HCT116 (cell line): ENCODE data around the gene FNBP1L.

ENCODE experiments used
- ATF3 ChIP-seq: IDR thresholded peaks from 2 replicates; pipeline ENCODE4 v1.6.1; 2012
- CEBPB ChIP-seq: IDR thresholded peaks from 2 replicates; pipeline ENCODE4 v1.6.1; 2012; ENCODE audit warnings: low read depth
- CTCF ChIP-seq, 3 experiments: fragments of 200-600 bp in 1 of 3; sonication (generic) in 1 of 3; IDR thresholded peaks in 2 of 3; conservative IDR thresholded peaks in 1 of 3; 2 replicates each; pipeline ENCODE4 v1.5.1; 2012 to 2017; ENCODE audit warnings: low read depth in 2 of 3, low read length in 2 of 3, antibody characterized with exemption in 1 of 3, borderline replicate concordance in 1 of 3, control low read depth in 1 of 3, mild to moderate bottlenecking in 1 of 3, mixed read lengths in 1 of 3, mixed run types in 1 of 3, moderate library complexity in 1 of 3; ENCODE audit not compliant: insufficient read depth in 1 of 3
- EGR1 ChIP-seq: IDR thresholded peaks from 2 replicates; pipeline ENCODE4 v1.6.1; 2012; ENCODE audit warnings: low read depth
- EZH2 ChIP-seq: fragments of 200-600 bp; sonication (generic); IDR thresholded peaks from 2 replicates; pipeline ENCODE4 v1.6.1; 2017; ENCODE audit warnings: antibody characterized with exemption, mixed run types
- EZH2phosphoT487 ChIP-seq: fragments of 200-600 bp; IDR thresholded peaks from 2 replicates; pipeline ENCODE4 v1.6.1; 2018; ENCODE audit warnings: antibody characterized with exemption, borderline replicate concordance
- MAX ChIP-seq: IDR thresholded peaks from 2 replicates; pipeline ENCODE4 v1.6.1; 2012
- POLR2A ChIP-seq: IDR thresholded peaks from 2 replicates; pipeline ENCODE4 v1.7.0; 2011; ENCODE audit warnings: borderline replicate concordance; ENCODE audit not compliant: insufficient read depth, insufficient read length; ENCODE audit errors: extremely low read depth
- SIN3A ChIP-seq: IDR thresholded peaks from 2 replicates; pipeline ENCODE4 v1.6.1; 2012; ENCODE audit warnings: low read depth
- SRF ChIP-seq: IDR thresholded peaks from 2 replicates; pipeline ENCODE4 v1.6.1; 2012; ENCODE audit warnings: low read depth
- YY1 ChIP-seq: IDR thresholded peaks from 2 replicates; pipeline ENCODE4 v1.6.1; 2011; ENCODE audit warnings: low read length, low read depth, moderate library complexity, mild to moderate bottlenecking; ENCODE audit not compliant: insufficient replicate concordance; ENCODE audit errors: extremely low read depth
- ZBTB33 ChIP-seq: IDR thresholded peaks from 2 replicates; pipeline ENCODE4 v1.6.1; 2011; ENCODE audit warnings: mild to moderate bottlenecking, low read length, moderate library complexity; ENCODE audit not compliant: insufficient replicate concordance; ENCODE audit errors: extremely low read depth

GRCh38 chr1:93503816-93504215, 55.9 kb downstream of the FNBP1L start:
- no peak for TF ChIP-seq CTCF (IDR thresholded peaks at IDR 0.05 in 2 of 3, conservative IDR thresholded peaks at IDR 0.05 in 1 of 3; ENCODE audit: borderline replicate concordance in 1 of 3, insufficient read depth in 1 of 3, low read depth in 2 of 3, low read length in 2 of 3)
- TF ChIP-seq EZH2: no peak
- no peak for TF ChIP-seq ATF3
- TF ChIP-seq SRF: no peak
- TF ChIP-seq ZBTB33: no peak
- no peak for TF ChIP-seq SIN3A
- TF ChIP-seq EZH2phosphoT487: no peak
- no peak for TF ChIP-seq POLR2A
- no peak for TF ChIP-seq MAX
- no peak for TF ChIP-seq YY1
- TF ChIP-seq CEBPB: no peak
- TF ChIP-seq EGR1: no peak
